Smooth muscle cell (in vitro differentiated cells): ENCODE measurements around the gene FAR2. TPM values are rescaled to one million over a fixed set of nuclear protein-coding genes. Genes with fewer than 3 reads are reported as not detected.
A peak's percentile ranks its signal among the peaks of the same experiment; 100 is the strongest.

Experiments
- DNase-seq: peaks from one replicate; lab custom pipeline; 2025; ENCODE audit not compliant: unreplicated experiment; lab: John Stamatoyannopoulos, UW
- H2AFZ ChIP-seq: fragments of 200-600 bp; sonication (generic); 2 replicates; pipeline ENCODE4 v1.6.0; 2016; ENCODE audit warnings: antibody characterized with exemption, low read depth, mild to moderate bottlenecking
- H3F3A ChIP-seq: fragments of 200-600 bp; sonication (generic); 2 replicates; pipeline ENCODE4 v1.6.0; 2017; ENCODE audit warnings: antibody characterized with exemption, low read depth
- H3K27ac ChIP-seq: fragments of 200-600 bp; sonication (generic); 2 replicates; pipeline ENCODE4 v1.5.1; 2016; ENCODE audit warnings: low read depth, mild to moderate bottlenecking
- H3K27me3 ChIP-seq: fragments of 200-600 bp; sonication (generic); 2 replicates; pipeline ENCODE4 v1.6.1; 2016; ENCODE audit warnings: low read depth, mild to moderate bottlenecking
- H3K36me3 ChIP-seq: fragments of 200-600 bp; sonication (generic); 2 replicates; pipeline ENCODE4 v1.5.1; 2016; ENCODE audit warnings: low read depth
- H3K4me1 ChIP-seq: fragments of 200-600 bp; sonication (generic); 2 replicates; pipeline ENCODE4 v1.5.1; 2016; ENCODE audit warnings: low read depth
- H3K4me2 ChIP-seq: fragments of 200-600 bp; sonication (generic); 2 replicates; pipeline ENCODE4 v1.6.0; 2016; ENCODE audit warnings: mild to moderate bottlenecking
- H3K4me3 ChIP-seq: fragments of 200-600 bp; sonication (generic); 2 replicates; pipeline ENCODE4 v1.5.1; 2016; ENCODE audit warnings: mild to moderate bottlenecking
- H3K79me2 ChIP-seq: fragments of 200-600 bp; sonication (generic); 2 replicates; pipeline ENCODE4 v1.6.0; 2016; ENCODE audit warnings: low read depth, mild to moderate bottlenecking
- H3K9ac ChIP-seq: fragments of 200-600 bp; sonication (generic); 2 replicates; pipeline ENCODE4 v1.6.0; 2016; ENCODE audit warnings: low read depth
- H3K9me3 ChIP-seq: fragments of 200-600 bp; sonication (generic); replicated peaks from 2 replicates; pipeline ENCODE4 v1.5.1; 2016; ENCODE audit warnings: low read depth
- H4K20me1 ChIP-seq: fragments of 200-600 bp; sonication (generic); 2 replicates; pipeline ENCODE4 v1.6.0; 2016; ENCODE audit warnings: low read depth
- CTCF ChIP-seq: fragments of 200-600 bp; sonication (generic); IDR thresholded peaks from 2 replicates; pipeline ENCODE4 v1.5.1; 2017; ENCODE audit warnings: borderline replicate concordance, mild to moderate bottlenecking, antibody characterized with exemption; ENCODE audit not compliant: insufficient read depth, poor library complexity, severe bottlenecking
- WGBS: methylation state at CpG from one replicate; pipeline ENCODE4 v1.1.7; 2016; ENCODE audit warnings: low lambda C conversion rate; 5-methylcytosine and 5-hydroxymethylcytosine counted together
- polyA plus RNA-seq: library from polyadenylated mRNA; unstranded; fragments of >200 nt; fragmentation: Nextera tagmentation; extraction: Ambion mirVana; gene quantifications from 2 replicates; pipeline ENCODE4 v1.2.1, GENCODE V29; 2016
- total RNA-seq: library from RNA; depleted of rRNA; stranded (reverse); fragments of >200 nt; gene quantifications from 2 replicates; pipeline ENCODE4 v1.2.3, GENCODE V29; 2014

Gene FAR2
- total and polyA plus RNA-seq, 2 experiments from 2014 or later: 1.5 to 8.5 TPM

DNA sequence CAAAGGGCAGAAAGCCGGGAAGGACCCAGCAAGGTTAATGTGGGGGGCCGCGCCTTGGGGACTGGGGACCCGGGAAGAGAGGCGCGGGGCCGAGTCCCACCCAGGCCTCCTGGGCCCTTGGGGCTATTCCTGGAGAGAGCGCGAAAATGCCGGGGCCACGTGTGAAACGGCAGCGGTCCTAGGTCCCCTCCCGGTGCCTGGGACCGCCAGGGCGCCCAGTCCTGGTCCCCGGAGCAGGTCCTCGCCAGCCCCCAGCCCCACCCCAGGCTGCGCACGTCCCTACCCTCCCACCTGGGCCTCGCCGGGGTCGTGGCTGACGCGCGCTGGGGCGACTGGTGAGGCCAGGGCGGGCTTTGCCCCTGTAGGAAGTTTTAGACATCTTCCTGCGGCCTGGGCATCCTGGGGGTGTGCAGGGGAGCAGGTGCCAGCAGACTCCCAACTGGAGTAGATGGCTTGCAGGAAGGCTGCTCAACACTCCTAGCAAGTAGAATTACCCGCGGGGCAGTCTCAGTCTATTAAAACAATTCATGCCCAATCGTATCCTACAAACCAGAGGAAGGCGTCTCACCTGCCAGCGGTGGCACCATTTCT is 708 bp downstream of the FAR2 start:
- no peak overlapping the region for H3K27ac ChIP-seq
- no peaks in the 10 kb centered on the region for H3K9me3 ChIP-seq
- no peak for TF ChIP-seq CTCF
- H3K4me2 ChIP-seq: peak overlapping the region; percentile 99
- 32% methylated on average over 9 of the region's 34 CpGs for WGBS
- no peak overlapping the region for H3K9ac ChIP-seq
- H3K79me2 ChIP-seq: no peaks in the 10 kb centered on the region
- DNase-seq: no peak
- H3F3A ChIP-seq: no peaks in the 10 kb centered on the region
- H3K4me3 ChIP-seq: peak overlapping the region; percentile 73
- H3K27me3 ChIP-seq: peaks cover 7% of the 10 kb centered on the region
- no peaks in the 10 kb centered on the region for H4K20me1 ChIP-seq
- no peaks in the 10 kb centered on the region for H3K36me3 ChIP-seq
- H2AFZ ChIP-seq: peak overlapping the region; percentile 98
- no peaks in the 10 kb centered on the region for H3K4me1 ChIP-seq

- Histone ChIP-seq H3K9me3 (no peaks in the 10 kb centered on the region), H3K36me3 (no peaks in the 10 kb centered on the region), H3K4me2 (no peak overlapping the region), H3K4me1 (no peaks in the 10 kb centered on the region), H2AFZ (no peak overlapping the region), H3F3A (no peaks in the 10 kb centered on the region), H3K9ac (no peak overlapping the region), H4K20me1 (no peaks in the 10 kb centered on the region), H3K27ac (no peak overlapping the region), H3K79me2 (no peaks in the 10 kb centered on the region), H3K27me3 (peaks cover 7% of the 10 kb centered on the region), H3K4me3 (no peak overlapping the region)
- no peak for DNase-seq
- no peak for TF ChIP-seq CTCF
- 94% methylated on average over 7 of the region's 7 CpGs for WGBS
Measured at GRCh38 chr12:29150462-29150861, 1.4 kb downstream of the FAR2 start.

GRCh38 chr12:29152223-29152868 is 3.3 kb downstream of the FAR2 start:
- Histone ChIP-seq H3K36me3 (no peaks in the 10 kb centered on the region), H3K9ac (no peak overlapping the region), H2AFZ (no peak overlapping the region), H3K4me3 (no peak overlapping the region), H3K27me3 (peaks cover 7% of the 10 kb centered on the region), H3K4me2 (no peak overlapping the region), H3F3A (no peaks in the 10 kb centered on the region), H3K4me1 (no peaks in the 10 kb centered on the region), H4K20me1 (no peaks in the 10 kb centered on the region), H3K9me3 (no peaks in the 10 kb centered on the region), H3K79me2 (no peaks in the 10 kb centered on the region), H3K27ac (no peak overlapping the region)
- TF ChIP-seq CTCF: no peak
- DNase-seq: no peak
- 97% methylated on average over 1 of the region's 1 CpG for WGBS
